ENCODE measurements around the gene CNTNAP2.

The CNTNAP2 gene

GRCh38 chr7:148035950-148036349 lies 1919.3 kb downstream of the CNTNAP2 start:
- H3K4me3 ChIP-seq (ENCODE audit: control insufficient read depth, low read depth, low read length), result no peak overlapping the region
- TF ChIP-seq CTCF (conservative IDR thresholded peaks at IDR 0.05; ENCODE audit: control insufficient read depth, insufficient read depth, low read depth, low read length), result no peak
- DNase-seq (ENCODE audit: low read depth), result no peak

- DNase-seq (ENCODE audit: low read depth), result no peak
- TF ChIP-seq CTCF (conservative IDR thresholded peaks at IDR 0.05; ENCODE audit: control insufficient read depth, insufficient read depth, low read depth, low read length), result no peak
- H3K4me3 ChIP-seq (ENCODE audit: control insufficient read depth, low read depth, low read length), result no peak overlapping the region
Observed at GRCh38 chr7:148037044-148037443, 1920.4 kb downstream of the CNTNAP2 start.

- no peak for TF ChIP-seq CTCF (conservative IDR thresholded peaks at IDR 0.05; ENCODE audit: control insufficient read depth, insufficient read depth, low read depth, low read length)
- H3K4me3 ChIP-seq (ENCODE audit: control insufficient read depth, low read depth, low read length), result no peak overlapping the region
- DNase-seq (ENCODE audit: low read depth), result no peak
Observed at GRCh38 chr7:148041156-148041555, 1924.6 kb downstream of the CNTNAP2 start.

GRCh38 chr7:148042935-148043631 lies 1926.5 kb downstream of the CNTNAP2 start:
- TF ChIP-seq CTCF (conservative IDR thresholded peaks at IDR 0.05; ENCODE audit: control insufficient read depth, insufficient read depth, low read depth, low read length), result no peak
- no peak overlapping the region for H3K4me3 ChIP-seq (ENCODE audit: control insufficient read depth, low read depth, low read length)

GRCh38 chr7:148044173-148044572 lies 1927.6 kb downstream of the CNTNAP2 start:
- DNase-seq (ENCODE audit: low read depth), result no peak
- TF ChIP-seq CTCF (conservative IDR thresholded peaks at IDR 0.05; ENCODE audit: control insufficient read depth, insufficient read depth, low read depth, low read length), result no peak
- H3K4me3 ChIP-seq (ENCODE audit: control insufficient read depth, low read depth, low read length), result no peak overlapping the region

More at GRCh38 chr7:148042935-148043631, 1926.5 kb downstream of the CNTNAP2 start:
- DNase-seq (ENCODE audit: low read depth), result no peak

GRCh38 chr7:148045521-148045920 lies 1928.9 kb downstream of the CNTNAP2 start:
- H3K4me3 ChIP-seq (ENCODE audit: control insufficient read depth, low read depth, low read length), result no peak overlapping the region
- DNase-seq (ENCODE audit: low read depth), result no peak
- TF ChIP-seq CTCF (conservative IDR thresholded peaks at IDR 0.05; ENCODE audit: control insufficient read depth, insufficient read depth, low read depth, low read length), result no peak

All from fibroblast of mammary gland (primary cell).